ENCODE data around the gene PCMTD2. TPM values are rescaled to one million over a fixed set of nuclear protein-coding genes. Genes with fewer than 3 reads are reported as not detected.

Gene PCMTD2
- total RNA-seq, 2 experiments from 2014 or later = 47.0 to 51.7 TPM

GRCh38 chr20:64228086-64228653, 27.4 kb upstream of the PCMTD2 start:
- no peak for TF ChIP-seq CTCF (conservative IDR thresholded peaks at IDR 0.05; ENCODE audit: low read length)
- no peak for TF ChIP-seq EZH2phosphoT487 (IDR thresholded peaks at IDR 0.05; ENCODE audit: borderline replicate concordance, low read depth, low read length)
- H2AFZ ChIP-seq (ENCODE audit: low read length) = no peak overlapping the region
- H3K27ac ChIP-seq (ENCODE audit: low read depth, low read length, poor library complexity, severe bottlenecking) = no peak overlapping the region
- peaks cover 4% of the 10 kb centered on the region for H3K4me1 ChIP-seq (ENCODE audit: insufficient read depth, low read length, poor library complexity, severe bottlenecking)
- intact Hi-C loops (cut with micrococcal nuclease; ENCODE audit: unreplicated experiment) = no loop called here
- no peaks in the 10 kb centered on the region for H4K20me1 ChIP-seq (ENCODE audit: insufficient read depth, low read length)
- BruUV-seq (replicated peaks) = no TSS peak
- no peak overlapping the region for H3K4me2 ChIP-seq (ENCODE audit: low read length)
- no peaks in the 10 kb centered on the region for H3K79me2 ChIP-seq (ENCODE audit: insufficient read depth, low read depth, low read length)
- POLR2A ChIA-PET = no interaction called here
- H3K9me3 ChIP-seq (ENCODE audit: low read length) = no peaks in the 10 kb centered on the region
- no peak for DNase-seq (ENCODE audit: low spot score)
- no peak overlapping the region for H3K4me3 ChIP-seq (ENCODE audit: low read depth, low read length, poor library complexity, severe bottlenecking)
- H3K36me3 ChIP-seq (ENCODE audit: insufficient read depth, low read length) = no peaks in the 10 kb centered on the region
- no peaks in the 10 kb centered on the region for H3K9me2 ChIP-seq (ENCODE audit: insufficient read depth, low read length)
- CTCF ChIA-PET (ENCODE audit: unreplicated experiment) = no interaction called here

GRCh38 chr20:64228751-64229506, 26.6 kb upstream of the PCMTD2 start:
- Histone ChIP-seq H3K4me2 (ENCODE audit: low read length) (no peak overlapping the region), H3K9me2 (ENCODE audit: insufficient read depth, low read length) (no peaks in the 10 kb centered on the region), H3K4me3 (ENCODE audit: low read depth, low read length, poor library complexity, severe bottlenecking) (no peak overlapping the region), H3K4me1 (ENCODE audit: insufficient read depth, low read length, poor library complexity, severe bottlenecking) (no peaks in the 10 kb centered on the region), H3K36me3 (ENCODE audit: insufficient read depth, low read length) (no peaks in the 10 kb centered on the region), H3K9me3 (ENCODE audit: low read length) (no peaks in the 10 kb centered on the region), H3K27ac (ENCODE audit: low read depth, low read length, poor library complexity, severe bottlenecking) (no peak overlapping the region), H3K79me2 (ENCODE audit: insufficient read depth, low read depth, low read length) (no peaks in the 10 kb centered on the region), H4K20me1 (ENCODE audit: insufficient read depth, low read length) (no peaks in the 10 kb centered on the region), H2AFZ (ENCODE audit: low read length) (no peak overlapping the region)
- TF ChIP-seq EZH2phosphoT487 (IDR thresholded peaks at IDR 0.05; ENCODE audit: borderline replicate concordance, low read depth, low read length) (no peak), CTCF (conservative IDR thresholded peaks at IDR 0.05; ENCODE audit: low read length) (no peak)
- ChIA-PET POLR2A (no interaction called here), CTCF (ENCODE audit: unreplicated experiment) (no interaction called here)
- no peak for DNase-seq (ENCODE audit: low spot score)
- no TSS peak for BruUV-seq (replicated peaks)
- intact Hi-C loops (cut with micrococcal nuclease; ENCODE audit: unreplicated experiment) = no loop called here

GRCh38 chr20:64229507-64230061, 26.0 kb upstream of the PCMTD2 start:
- no peaks in the 10 kb centered on the region for H3K79me2 ChIP-seq (ENCODE audit: insufficient read depth, low read depth, low read length)
- no peaks in the 10 kb centered on the region for H3K4me1 ChIP-seq (ENCODE audit: insufficient read depth, low read length, poor library complexity, severe bottlenecking)
- no peaks in the 10 kb centered on the region for H4K20me1 ChIP-seq (ENCODE audit: insufficient read depth, low read length)
- no peak overlapping the region for H3K4me2 ChIP-seq (ENCODE audit: low read length)
- DNase-seq (ENCODE audit: low spot score) = no peak
- H3K9me2 ChIP-seq (ENCODE audit: insufficient read depth, low read length) = no peaks in the 10 kb centered on the region
- H3K9me3 ChIP-seq (ENCODE audit: low read length) = no peaks in the 10 kb centered on the region
- TF ChIP-seq EZH2phosphoT487 (IDR thresholded peaks at IDR 0.05; ENCODE audit: borderline replicate concordance, low read depth, low read length) = no peak
- no peak for TF ChIP-seq CTCF (conservative IDR thresholded peaks at IDR 0.05; ENCODE audit: low read length)
- no TSS peak for BruUV-seq (replicated peaks)
- no peaks in the 10 kb centered on the region for H3K36me3 ChIP-seq (ENCODE audit: insufficient read depth, low read length)
- POLR2A ChIA-PET = no interaction called here
- CTCF ChIA-PET (ENCODE audit: unreplicated experiment) = no interaction called here
- intact Hi-C loops (cut with micrococcal nuclease; ENCODE audit: unreplicated experiment) = no loop called here
- H3K4me3 ChIP-seq (ENCODE audit: low read depth, low read length, poor library complexity, severe bottlenecking) = no peak overlapping the region
- H2AFZ ChIP-seq (ENCODE audit: low read length) = no peak overlapping the region
- no peak overlapping the region for H3K27ac ChIP-seq (ENCODE audit: low read depth, low read length, poor library complexity, severe bottlenecking)

Measured in OCI-LY7 (cell line).